Measurements from ENCODE around the gene FTO.

DNA sequence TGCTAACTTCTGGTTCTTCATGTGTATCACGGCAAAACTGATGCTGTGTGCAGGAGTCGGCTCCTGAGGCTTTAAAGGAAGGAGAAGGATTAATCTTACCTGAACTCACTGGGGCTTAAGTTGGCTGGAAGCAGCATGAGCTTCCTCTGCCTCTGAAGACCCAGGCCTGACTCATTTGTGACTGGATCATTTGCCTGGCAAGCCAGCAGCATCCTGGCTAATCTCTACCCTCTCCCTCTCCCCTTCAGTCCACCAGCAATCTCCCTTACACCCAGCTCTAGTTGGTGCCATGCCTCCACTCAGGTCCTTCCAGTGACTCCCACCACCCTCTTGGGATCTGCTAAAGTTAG, 432.3 kb downstream of the FTO start:
- TF ChIP-seq, protein P1, sequence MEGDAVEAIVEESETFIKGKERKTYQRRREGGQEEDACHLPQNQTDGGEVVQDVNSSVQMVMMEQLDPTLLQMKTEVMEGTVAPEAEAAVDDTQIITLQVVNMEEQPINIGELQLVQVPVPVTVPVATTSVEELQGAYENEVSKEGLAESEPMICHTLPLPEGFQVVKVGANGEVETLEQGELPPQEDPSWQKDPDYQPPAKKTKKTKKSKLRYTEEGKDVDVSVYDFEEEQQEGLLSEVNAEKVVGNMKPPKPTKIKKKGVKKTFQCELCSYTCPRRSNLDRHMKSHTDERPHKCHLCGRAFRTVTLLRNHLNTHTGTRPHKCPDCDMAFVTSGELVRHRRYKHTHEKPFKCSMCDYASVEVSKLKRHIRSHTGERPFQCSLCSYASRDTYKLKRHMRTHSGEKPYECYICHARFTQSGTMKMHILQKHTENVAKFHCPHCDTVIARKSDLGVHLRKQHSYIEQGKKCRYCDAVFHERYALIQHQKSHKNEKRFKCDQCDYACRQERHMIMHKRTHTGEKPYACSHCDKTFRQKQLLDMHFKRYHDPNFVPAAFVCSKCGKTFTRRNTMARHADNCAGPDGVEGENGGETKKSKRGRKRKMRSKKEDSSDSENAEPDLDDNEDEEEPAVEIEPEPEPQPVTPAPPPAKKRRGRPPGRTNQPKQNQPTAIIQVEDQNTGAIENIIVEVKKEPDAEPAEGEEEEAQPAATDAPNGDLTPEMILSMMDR (IDR thresholded peaks at IDR 0.05) = no peak
- TF ChIP-seq POLR2A (IDR thresholded peaks at IDR 0.05) (no peak), POLR2AphosphoS5 (IDR thresholded peaks at IDR 0.05) (no peak)

Data from prostate gland (tissue), 2 donors.